OCI-LY7 (cell line): ENCODE data around the gene CXCL11. TPM values are rescaled to one million over a fixed set of nuclear protein-coding genes. Genes with fewer than 3 reads are reported as not detected.

Experiments
- BruUV-seq: library from RNA; stranded (reverse); fragments of 400-500 nt; replicated peaks from 2 replicates; lab custom pipeline; 2021; lab: Mats Ljungman, UMichigan
- CTCF ChIA-PET: fragments of 300-600 bp; sonication (Branson Sonifier 250); formaldehyde crosslinking; loops from one replicate; lab custom pipeline; 2022; ENCODE audit warnings: antibody characterized with exemption; ENCODE audit not compliant: unreplicated experiment; lab: Charles Lee
- POLR2A ChIA-PET: fragments of 300-600 bp; sonication (Branson Sonifier 250); formaldehyde crosslinking; loops from one replicate; lab custom pipeline; 2022; ENCODE audit warnings: antibody characterized with exemption; lab: Charles Lee
- DNase-seq: peaks from one replicate; pipeline ENCODE4 v3.0.0-alpha.2; 2015; ENCODE audit warnings: low spot score
- H2AFZ ChIP-seq: fragments of 200-600 bp; sonication (generic), shearing (Covaris generic); 2 replicates; pipeline ENCODE4 v1.6.1; 2014; ENCODE audit warnings: mild to moderate bottlenecking, antibody characterized with exemption, low read length, moderate library complexity
- H3K27ac ChIP-seq: fragments of 200-600 bp; sonication (generic); 2 replicates; pipeline ENCODE4 v1.5.1; 2014; ENCODE audit warnings: mixed run types, low read depth, mild to moderate bottlenecking, moderate library complexity, low read length, inconsistent platforms; ENCODE audit not compliant: poor library complexity, severe bottlenecking
- H3K36me3 ChIP-seq: fragments of 200-600 bp; sonication (generic); 2 replicates; pipeline ENCODE4 v1.6.1; 2014; ENCODE audit warnings: mild to moderate bottlenecking, antibody characterized with exemption, low read length, moderate library complexity, mixed read lengths; ENCODE audit not compliant: insufficient read depth
- H3K4me1 ChIP-seq: fragments of 200-600 bp; sonication (generic); 2 replicates; pipeline ENCODE4 v1.5.1; 2014; ENCODE audit warnings: mild to moderate bottlenecking, low read length; ENCODE audit not compliant: insufficient read depth, poor library complexity, severe bottlenecking
- H3K4me2 ChIP-seq: fragments of 200-600 bp; sonication (generic); 2 replicates; pipeline ENCODE4 v1.6.1; 2014; ENCODE audit warnings: mild to moderate bottlenecking, low read length
- H3K4me3 ChIP-seq: fragments of 200-600 bp; sonication (generic); 2 replicates; pipeline ENCODE4 v1.5.1; 2014; ENCODE audit warnings: mild to moderate bottlenecking, low read depth, low read length; ENCODE audit not compliant: poor library complexity, severe bottlenecking
- H3K79me2 ChIP-seq: fragments of 200-600 bp; sonication (generic); 2 replicates; pipeline ENCODE4 v1.6.1; 2016; ENCODE audit warnings: low read depth, mild to moderate bottlenecking, low read length, moderate library complexity, mixed read lengths; ENCODE audit not compliant: insufficient read depth
- H3K9me2 ChIP-seq: fragments of 200-600 bp; sonication (generic); 2 replicates; pipeline ENCODE4 v1.6.1; 2016; ENCODE audit warnings: mild to moderate bottlenecking, low read length, mixed read lengths; ENCODE audit not compliant: insufficient read depth
- H3K9me3 ChIP-seq: fragments of 200-600 bp; sonication (generic); 2 replicates; pipeline ENCODE4 v1.6.1; 2014; ENCODE audit warnings: mild to moderate bottlenecking, mixed run types, low read length, mixed read lengths
- H4K20me1 ChIP-seq: fragments of 200-600 bp; sonication (generic); 2 replicates; pipeline ENCODE4 v1.6.1; 2014; ENCODE audit warnings: mild to moderate bottlenecking, antibody characterized with exemption, low read length, moderate library complexity, mixed read lengths; ENCODE audit not compliant: insufficient read depth
- EZH2phosphoT487 ChIP-seq: fragments of 200-600 bp; sonication (generic); IDR thresholded peaks from 2 replicates; pipeline ENCODE4 v1.6.1; 2018; ENCODE audit warnings: low read depth, borderline replicate concordance, mild to moderate bottlenecking, mixed run types, antibody characterized with exemption, low read length, moderate library complexity, mixed read lengths
- intact Hi-C: fragments of 100-400 bp; cut with micrococcal nuclease; formaldehyde crosslinking; loops from one replicate; pipeline ENCODE4 v1.10.0; 2022; ENCODE audit not compliant: unreplicated experiment
- total RNA-seq, 2 experiments: library from RNA; depleted of rRNA in 1 of 2; stranded (reverse); fragments of >200 nt in 1 of 2; shearing (Covaris generic) in 1 of 2; gene quantifications; 2 replicates each; pipeline ENCODE4 v1.2.3, GENCODE V29; 2014 to 2022
- TF ChIP-seq, protein P1 (sequence below): fragments of 200-600 bp; sonication (generic); conservative IDR thresholded peaks from 2 replicates; pipeline ENCODE4 v1.5.1; 2014; ENCODE audit warnings: mild to moderate bottlenecking, antibody characterized with exemption, low read length, moderate library complexity, mixed read lengths

The CXCL11 gene
- total RNA-seq, 2 experiments from 2014 or later, result 0.40 TPM; not detected in 1

DNA sequence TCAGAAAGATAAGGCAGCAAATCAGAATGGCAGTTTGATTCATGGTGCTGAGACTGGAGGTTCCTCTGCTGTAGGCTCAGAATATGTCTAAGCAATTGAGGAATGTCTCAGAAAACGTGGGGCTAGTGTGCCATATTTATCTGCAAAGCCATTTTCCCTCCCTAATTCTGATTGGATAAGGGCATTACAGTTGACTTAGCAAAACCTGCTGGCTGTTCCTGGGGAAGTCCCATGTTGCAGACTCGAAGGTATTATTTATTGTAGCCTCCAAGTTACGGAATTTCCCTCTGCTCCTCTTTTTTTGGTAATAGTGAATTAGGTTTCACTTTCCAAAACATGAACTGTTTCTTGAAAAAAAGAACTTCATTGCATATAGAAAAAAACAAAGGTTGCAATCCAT, 12.5 kb downstream of the CXCL11 start, which contains the start of gene CXCL10:
CXCL10 (minus strand) TSS at position 109 of the 400 bp plus-strand sequence; CDS start at position 43, 66 bp downstream.
- Histone ChIP-seq H3K4me3 (no peak within 1 kb of the TSS), H2AFZ (no peak within 1 kb of the TSS), H3K9me3 (no peaks in the 10 kb centered on the region), H3K79me2 (no peaks in the 10 kb centered on the region), H3K4me2 (no peak within 1 kb of the TSS), H3K36me3 (no peaks in the 10 kb centered on the region), H3K4me1 (no peaks in the 10 kb centered on the region), H4K20me1 (no peaks in the 10 kb centered on the region), H3K27ac (no peak within 1 kb of the TSS), H3K9me2 (no peaks in the 10 kb centered on the region)
- BruUV-seq, result no TSS peak
- TF ChIP-seq, protein P1, sequence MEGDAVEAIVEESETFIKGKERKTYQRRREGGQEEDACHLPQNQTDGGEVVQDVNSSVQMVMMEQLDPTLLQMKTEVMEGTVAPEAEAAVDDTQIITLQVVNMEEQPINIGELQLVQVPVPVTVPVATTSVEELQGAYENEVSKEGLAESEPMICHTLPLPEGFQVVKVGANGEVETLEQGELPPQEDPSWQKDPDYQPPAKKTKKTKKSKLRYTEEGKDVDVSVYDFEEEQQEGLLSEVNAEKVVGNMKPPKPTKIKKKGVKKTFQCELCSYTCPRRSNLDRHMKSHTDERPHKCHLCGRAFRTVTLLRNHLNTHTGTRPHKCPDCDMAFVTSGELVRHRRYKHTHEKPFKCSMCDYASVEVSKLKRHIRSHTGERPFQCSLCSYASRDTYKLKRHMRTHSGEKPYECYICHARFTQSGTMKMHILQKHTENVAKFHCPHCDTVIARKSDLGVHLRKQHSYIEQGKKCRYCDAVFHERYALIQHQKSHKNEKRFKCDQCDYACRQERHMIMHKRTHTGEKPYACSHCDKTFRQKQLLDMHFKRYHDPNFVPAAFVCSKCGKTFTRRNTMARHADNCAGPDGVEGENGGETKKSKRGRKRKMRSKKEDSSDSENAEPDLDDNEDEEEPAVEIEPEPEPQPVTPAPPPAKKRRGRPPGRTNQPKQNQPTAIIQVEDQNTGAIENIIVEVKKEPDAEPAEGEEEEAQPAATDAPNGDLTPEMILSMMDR, result no peak
- no peak for TF ChIP-seq EZH2phosphoT487
- intact Hi-C loops, result no loop called here
- DNase-seq, result no peak
- ChIA-PET CTCF (no interaction called here), POLR2A (no interaction called here)

DNA sequence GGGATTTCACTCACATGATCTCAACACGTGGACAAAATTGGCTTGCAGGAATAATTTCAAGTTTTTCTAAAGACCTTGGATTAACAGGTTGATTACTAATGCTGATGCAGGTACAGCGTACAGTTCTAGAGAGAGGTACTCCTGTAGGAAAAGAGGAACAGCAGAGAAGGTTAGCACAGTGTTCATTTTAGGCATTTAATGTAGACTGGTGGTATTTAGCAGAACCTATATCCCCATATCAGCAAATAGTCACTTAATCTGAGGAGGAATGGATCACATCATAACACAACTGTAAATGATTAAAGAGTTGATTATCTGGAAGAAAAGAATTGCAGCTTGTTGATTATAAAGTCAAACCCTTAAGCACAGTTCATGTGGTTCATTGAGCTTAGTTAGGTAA, 13.2 kb downstream of the CXCL11 start:
- H4K20me1 ChIP-seq, result no peaks in the 10 kb centered on the region
- no TSS peak for BruUV-seq
- H2AFZ ChIP-seq, result no peak overlapping the region
- no peak overlapping the region for H3K4me2 ChIP-seq
- H3K9me2 ChIP-seq, result no peaks in the 10 kb centered on the region
- no peaks in the 10 kb centered on the region for H3K9me3 ChIP-seq
- intact Hi-C loops, result no loop called here
- H3K36me3 ChIP-seq, result no peaks in the 10 kb centered on the region
- CTCF ChIA-PET, result no interaction called here
- POLR2A ChIA-PET, result no interaction called here
- no peaks in the 10 kb centered on the region for H3K79me2 ChIP-seq
- no peak for DNase-seq
- no peak for TF ChIP-seq EZH2phosphoT487
- TF ChIP-seq, protein P1, result no peak
- H3K27ac ChIP-seq, result no peak overlapping the region
- H3K4me1 ChIP-seq, result no peaks in the 10 kb centered on the region
- H3K4me3 ChIP-seq, result no peak overlapping the region

DNA sequence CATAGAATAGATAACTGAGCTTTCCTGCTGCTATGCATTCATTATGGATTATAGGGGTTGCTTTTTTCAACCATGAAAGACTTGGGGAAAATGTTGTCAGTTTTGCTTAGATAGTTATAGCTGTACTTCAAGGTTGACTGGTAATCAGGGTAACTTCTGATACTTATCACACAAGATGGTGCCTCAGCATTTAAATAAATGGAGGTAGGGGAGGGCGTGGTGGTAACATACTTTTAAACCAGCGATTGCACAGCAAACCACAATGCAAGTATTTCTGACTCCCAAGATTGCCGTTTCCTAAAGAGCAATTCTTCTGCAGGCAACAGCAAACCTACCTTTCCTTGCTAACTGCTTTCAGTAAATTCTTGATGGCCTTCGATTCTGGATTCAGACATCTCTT, 13.8 kb downstream of the CXCL11 start:
- POLR2A ChIA-PET, result interaction anchor here (0.5 to 0.6 kb wide), 2 partner anchors 745 to 1114 kb away, joined by 3 read pairs; no protein-coding TSS in a partner anchor
- Histone ChIP-seq H3K79me2 (no peaks in the 10 kb centered on the region), H3K27ac (no peak overlapping the region), H2AFZ (no peak overlapping the region), H3K9me3 (no peaks in the 10 kb centered on the region), H3K4me3 (no peak overlapping the region), H4K20me1 (no peaks in the 10 kb centered on the region), H3K4me2 (no peak overlapping the region), H3K9me2 (no peaks in the 10 kb centered on the region), H3K4me1 (no peaks in the 10 kb centered on the region), H3K36me3 (no peaks in the 10 kb centered on the region)
- no TSS peak for BruUV-seq
- no peak for TF ChIP-seq EZH2phosphoT487
- TF ChIP-seq, protein P1, result no peak
- no peak for DNase-seq
- intact Hi-C loops, result no loop called here
- CTCF ChIA-PET, result no interaction called here
